Neutrophil (primary cell): ENCODE measurements around the gene EML6.
A peak's percentile ranks its signal among the peaks of the same experiment; 100 is the strongest.
"Not testable (repeated sequence)": the region's sequence is repeated elsewhere in the genome, so short reads cannot be mapped to it uniquely, and the experiment has no call there.

ENCODE experiments used
- H3K27ac ChIP-seq: fragments of 200-600 bp; sonication (generic); 2 replicates; pipeline ENCODE4 v1.5.1; 2016; ENCODE audit warnings: mild to moderate bottlenecking, moderate library complexity
- H3K27me3 ChIP-seq: fragments of 200-600 bp; sonication (generic); 2 replicates; pipeline ENCODE4 v1.6.0; 2016; ENCODE audit warnings: mild to moderate bottlenecking
- H3K36me3 ChIP-seq: fragments of 200-600 bp; sonication (generic); 2 replicates; pipeline ENCODE4 v1.5.1; 2017
- H3K4me1 ChIP-seq, 2 experiments: fragments of 200-600 bp in 1 of 2; sonication (generic) in 1 of 2; 1 replicate in 1 of 2; 2 replicates in 1 of 2; pipeline versions ENCODE4 v1.5.1 to v1.6.1; 2013 to 2016; ENCODE audit warnings: low read depth in 1 of 2, low read length in 1 of 2, mild to moderate bottlenecking in 1 of 2, moderate library complexity in 1 of 2; ENCODE audit not compliant: control insufficient read depth in 1 of 2, insufficient read depth in 1 of 2
- H3K4me3 ChIP-seq, 2 experiments: fragments of 200-600 bp in 1 of 2; sonication (generic) in 1 of 2; 1 replicate in 1 of 2; 2 replicates in 1 of 2; pipeline ENCODE4 v1.5.1; 2013 to 2016; ENCODE audit warnings: low read depth in 1 of 2, low read length in 1 of 2, mild to moderate bottlenecking in 1 of 2, moderate library complexity in 1 of 2
- H3K9me3 ChIP-seq: fragments of 200-600 bp; sonication (generic); 2 replicates; pipeline ENCODE4 v1.5.1; 2016
- CTCF ChIP-seq: fragments of 200-600 bp; sonication (generic); IDR thresholded peaks from 2 replicates; pipeline ENCODE4 v1.5.1; 2016; ENCODE audit warnings: antibody characterized with exemption

EML6 gene

DNA sequence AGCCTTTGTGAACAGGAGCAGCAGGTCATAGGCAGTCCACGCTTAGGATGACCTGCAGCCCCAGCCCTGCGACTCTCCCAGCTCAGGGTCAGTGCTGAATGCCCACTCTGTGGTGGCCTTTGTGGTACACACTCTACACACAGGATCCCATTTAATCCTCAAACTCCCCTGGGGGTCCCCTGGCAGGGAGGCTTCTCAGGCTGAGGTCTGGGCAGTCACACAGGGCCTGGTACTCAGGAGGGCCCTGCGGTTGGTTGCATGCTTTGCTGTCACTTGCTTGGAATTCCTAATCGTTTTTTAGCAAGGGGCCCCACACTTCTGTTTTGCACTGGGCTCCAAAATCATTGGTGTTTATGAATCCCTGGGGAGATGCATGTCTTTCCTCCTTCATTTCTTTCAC lies 113.0 kb downstream of the EML6 start:
- no peaks in the 10 kb centered on the region for H3K27me3 ChIP-seq
- no peak overlapping the region for H3K27ac ChIP-seq
- no peaks in the 10 kb centered on the region for H3K9me3 ChIP-seq
- no peak for TF ChIP-seq CTCF
- H3K36me3 ChIP-seq, result no peaks in the 10 kb centered on the region
- H3K4me1 ChIP-seq, result no peaks in the 10 kb centered on the region
- H3K4me3 ChIP-seq, result no peak overlapping the region

DNA sequence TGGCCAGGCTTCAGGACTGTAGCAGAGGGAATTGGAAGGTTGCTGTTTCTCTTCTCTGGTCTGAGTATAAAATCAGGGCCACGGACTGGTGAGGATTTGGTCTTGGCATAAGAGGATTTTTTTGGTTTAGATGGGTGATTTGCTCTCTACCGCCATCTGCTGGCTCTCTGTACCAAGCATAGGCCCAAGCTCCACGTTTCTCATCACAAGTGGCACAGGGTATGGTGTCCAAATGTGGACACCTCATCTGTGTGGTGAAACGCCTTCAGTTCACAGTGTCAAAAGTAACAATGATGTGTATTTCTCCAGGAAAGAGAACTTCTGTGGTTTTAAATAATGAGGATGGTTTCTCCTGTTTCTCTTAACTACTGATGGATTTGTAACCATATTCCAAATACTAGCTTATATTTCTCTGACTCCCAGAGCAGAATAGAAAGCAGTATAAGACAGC lies 115.1 kb downstream of the EML6 start:
- peak; percentile 74 for TF ChIP-seq CTCF
- H3K4me1 ChIP-seq, result no peaks in the 10 kb centered on the region
- no peak overlapping the region for H3K4me3 ChIP-seq
- no peaks in the 10 kb centered on the region for H3K36me3 ChIP-seq
- H3K27ac ChIP-seq, result no peak overlapping the region
- H3K27me3 ChIP-seq, result no peaks in the 10 kb centered on the region
- no peaks in the 10 kb centered on the region for H3K9me3 ChIP-seq

DNA sequence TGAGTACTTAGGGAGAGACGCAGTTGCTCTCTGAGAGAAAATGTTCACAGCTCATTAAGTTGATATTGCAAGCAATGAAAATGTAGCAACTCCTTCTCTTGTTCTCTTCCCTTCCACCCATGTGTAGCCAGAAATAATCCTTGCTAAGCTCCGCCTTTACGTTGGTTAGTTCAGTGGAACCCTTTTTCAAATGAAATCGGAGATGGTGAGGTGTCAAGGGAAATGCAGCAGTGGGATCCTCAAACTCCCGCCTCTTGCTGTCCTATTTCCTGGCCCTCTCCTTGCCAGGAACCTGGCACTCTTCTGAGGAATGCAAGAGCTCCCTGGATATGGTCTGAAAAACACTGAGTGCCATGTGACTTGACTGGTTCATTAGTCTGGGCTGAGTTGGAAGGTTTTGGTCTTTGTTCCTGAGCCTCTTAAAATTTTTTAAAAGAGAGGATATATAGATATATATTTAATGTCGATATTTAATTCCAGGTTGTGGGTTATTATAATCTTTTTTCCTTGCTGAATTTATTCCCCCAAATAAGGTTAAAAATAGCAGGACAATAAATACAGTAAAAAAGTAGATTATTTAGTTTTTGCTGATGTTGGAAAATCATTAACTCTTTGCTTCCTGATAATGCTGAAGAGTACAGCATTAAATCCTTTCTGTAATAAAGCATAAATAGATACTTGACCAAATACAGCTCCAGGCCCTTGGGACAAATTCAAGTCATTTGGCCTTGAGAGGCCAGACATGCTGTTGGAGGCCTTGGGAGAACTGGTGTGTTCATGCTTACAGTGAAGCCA lies 116.2 kb downstream of the EML6 start:
- no peak overlapping the region for H3K4me3 ChIP-seq
- H3K27ac ChIP-seq, result no peak overlapping the region
- no peaks in the 10 kb centered on the region for H3K4me1 ChIP-seq
- TF ChIP-seq CTCF, result no peak
- H3K9me3 ChIP-seq, result no peaks in the 10 kb centered on the region
- no peaks in the 10 kb centered on the region for H3K36me3 ChIP-seq
- no peaks in the 10 kb centered on the region for H3K27me3 ChIP-seq

- Histone ChIP-seq H3K27ac (no peak overlapping the region), H3K4me3 (no peak overlapping the region), H3K4me1 (no peaks in the 10 kb centered on the region), H3K36me3 (no peaks in the 10 kb centered on the region), H3K27me3 (no peaks in the 10 kb centered on the region), H3K9me3 (no peaks in the 10 kb centered on the region)
- no peak for TF ChIP-seq CTCF
Measured at GRCh38 chr2:54840559-54841468, 117.4 kb downstream of the EML6 start.

DNA sequence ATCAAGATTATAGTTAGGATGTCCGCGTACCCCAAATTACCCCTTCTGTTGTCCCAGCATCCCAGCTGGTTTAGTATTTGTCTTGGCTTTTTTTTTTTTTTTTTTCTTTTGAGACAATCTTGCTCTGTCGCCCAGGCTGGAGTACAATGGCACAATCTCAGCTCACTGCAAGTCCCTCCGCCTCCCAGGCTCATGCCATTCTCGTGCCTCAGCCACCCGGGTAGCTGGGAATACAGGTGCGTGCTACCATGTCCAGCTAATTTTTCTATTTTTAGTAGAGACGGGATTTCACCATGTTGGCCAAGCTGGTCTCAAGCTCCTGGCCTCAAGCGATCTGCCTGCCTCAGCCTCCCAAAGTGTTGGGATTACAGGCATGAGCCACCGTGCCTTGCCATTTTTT lies 118.0 kb downstream of the EML6 start:
- H3K27ac ChIP-seq, H3K4me3 ChIP-seq, H3K4me1 ChIP-seq, H3K27me3 ChIP-seq, H3K36me3 ChIP-seq, H3K9me3 ChIP-seq: not testable (repeated sequence)

- Histone ChIP-seq H3K27me3 (no peaks in the 10 kb centered on the region), H3K9me3 (no peaks in the 10 kb centered on the region), H3K36me3 (no peaks in the 10 kb centered on the region), H3K4me3 (no peak overlapping the region), H3K27ac (no peak overlapping the region), H3K4me1 (no peaks in the 10 kb centered on the region)
- no peak for TF ChIP-seq CTCF
Measured at GRCh38 chr2:54845094-54845493, 121.6 kb downstream of the EML6 start.
